HG02943 (cell line): Measurements from ENCODE around the gene TAGAP.
"Not testable (repeated sequence)": the region's sequence is repeated elsewhere in the genome, so short reads cannot be mapped to it uniquely, and the experiment has no call there.

Source experiments
- ATAC-seq: cut with Tn5 transposase; IDR thresholded peaks from one replicate; pipeline ENCODE4 v1.9.1; 2021; ENCODE audit warnings: mild to moderate bottlenecking, low read depth, moderate library complexity; ENCODE audit not compliant: unreplicated experiment

TAGAP gene

DNA sequence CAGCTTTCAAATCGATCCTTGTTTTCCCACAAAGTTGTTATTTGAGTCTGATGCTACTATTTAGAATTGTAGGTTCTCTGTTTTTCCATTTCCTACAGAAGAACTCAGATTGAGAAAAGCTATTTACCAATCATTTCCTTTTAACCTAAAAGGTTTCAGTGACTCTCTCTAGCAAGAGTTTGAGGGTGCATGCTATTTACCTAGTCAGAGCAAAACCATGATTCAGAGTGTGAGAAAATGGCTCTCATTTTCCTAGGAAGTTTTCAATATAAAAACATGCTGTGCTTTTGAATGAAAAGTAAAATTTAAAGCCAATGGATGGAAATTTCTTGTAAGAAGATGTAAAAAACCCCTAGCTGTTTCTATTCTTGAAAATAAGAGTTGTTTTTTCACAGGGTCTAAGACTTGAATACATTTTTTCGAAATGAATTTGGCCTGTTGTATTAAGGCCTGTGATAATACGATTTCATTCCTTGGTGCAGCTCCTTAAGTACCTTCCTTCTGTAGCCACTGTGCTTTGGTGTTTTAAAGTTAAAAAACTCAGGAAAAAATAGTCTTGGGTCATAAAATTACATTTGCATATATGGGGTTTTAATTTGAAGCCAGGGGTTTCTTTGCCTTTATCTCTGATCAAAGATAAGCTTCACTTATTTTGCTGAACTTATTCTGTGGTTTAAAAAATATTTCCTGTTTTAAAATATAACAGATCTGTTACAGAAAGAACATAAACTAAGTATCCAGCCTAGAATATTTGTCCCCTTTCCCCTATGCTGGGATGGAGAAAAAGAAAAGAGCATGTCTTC, 26.8 kb downstream of the TAGAP start:
- ATAC-seq, result no peak

DNA sequence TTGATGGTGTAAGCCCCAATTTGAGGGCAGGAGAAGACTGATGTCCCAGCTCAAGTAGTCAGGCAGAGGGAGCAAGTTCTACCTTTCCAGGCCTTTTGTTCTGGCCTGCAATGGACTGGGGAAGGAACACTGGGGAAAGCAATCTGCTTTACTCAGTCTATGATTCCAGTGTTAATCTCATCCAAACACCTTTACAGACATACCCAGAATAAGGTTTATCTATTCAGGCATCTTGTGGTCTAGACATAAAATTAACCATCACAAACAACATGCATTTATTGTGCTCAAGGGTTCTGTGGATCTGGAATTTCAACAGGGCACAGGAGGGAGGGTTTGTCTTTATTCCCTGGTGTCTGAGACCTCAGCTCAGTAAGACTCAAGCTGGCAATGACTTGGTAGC, 30.4 kb downstream of the TAGAP start:
- no peak for ATAC-seq

DNA sequence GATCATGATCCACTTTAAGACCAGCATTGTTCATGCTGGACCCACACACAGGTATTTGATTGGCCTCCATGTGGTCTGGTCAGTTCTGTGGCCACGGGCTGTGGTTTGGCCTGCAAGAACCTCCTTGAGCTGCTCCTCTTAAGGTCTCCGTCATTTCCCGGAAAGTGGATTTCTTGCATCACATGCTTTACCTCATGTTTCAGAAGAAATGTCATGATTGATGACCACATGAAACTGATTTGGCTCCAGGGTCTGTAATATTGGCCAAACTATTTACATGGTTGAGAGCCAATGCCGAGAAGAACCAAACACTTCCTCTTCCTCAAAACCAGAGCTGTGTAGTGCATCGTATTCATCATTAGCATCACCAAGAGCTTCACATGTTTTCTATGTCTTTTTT, 31.6 kb downstream of the TAGAP start:
- no peak for ATAC-seq

DNA sequence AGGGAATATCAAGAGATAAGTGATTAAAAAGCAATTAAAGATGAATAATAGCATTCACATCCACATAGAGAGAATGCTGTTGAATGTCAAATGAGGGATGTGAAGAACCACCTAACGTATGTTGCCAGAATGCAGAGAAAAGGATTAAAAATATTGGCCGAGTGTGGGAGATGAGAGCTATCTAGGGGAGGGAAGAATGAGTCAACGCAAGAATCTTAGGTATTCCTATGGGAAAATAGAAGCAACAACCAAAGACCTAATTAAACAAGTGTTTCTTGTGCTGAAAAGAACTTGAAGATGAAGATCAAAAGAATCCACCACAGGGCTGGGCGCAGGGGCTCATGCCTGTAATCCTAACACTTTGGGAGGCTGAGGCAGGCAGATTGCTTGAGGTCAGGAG, 32.6 kb downstream of the TAGAP start:
- ATAC-seq, result no peak

DNA sequence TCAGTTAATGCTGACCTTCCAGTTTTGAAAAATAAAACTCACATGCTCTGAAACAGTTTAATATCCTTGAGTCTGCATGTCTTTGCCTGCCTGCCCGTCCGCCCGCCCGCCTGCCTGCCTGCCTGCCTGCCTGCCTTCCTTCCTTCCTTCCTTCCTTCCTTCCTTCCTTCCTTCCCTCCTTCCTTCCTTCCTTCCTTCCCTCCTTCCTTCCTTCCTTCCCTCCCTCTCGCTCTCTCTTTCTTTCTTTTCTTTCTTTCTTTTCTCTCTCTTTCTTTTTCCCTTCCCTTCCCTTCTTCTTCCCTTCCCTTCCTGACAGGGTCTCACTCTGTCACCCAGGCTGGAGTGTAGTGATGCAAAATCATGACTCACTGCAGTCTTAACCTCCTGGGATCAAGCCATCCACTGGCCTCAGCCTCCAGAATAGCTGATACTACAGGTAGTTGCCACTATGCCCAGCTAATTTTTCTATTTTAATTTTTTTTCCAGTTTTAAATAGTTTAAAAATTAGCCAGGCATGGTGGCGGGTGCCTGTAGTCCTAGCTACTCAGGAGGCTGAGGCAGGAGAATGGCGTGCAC, 34.7 kb downstream of the TAGAP start:
- not testable (repeated sequence) for ATAC-seq

DNA sequence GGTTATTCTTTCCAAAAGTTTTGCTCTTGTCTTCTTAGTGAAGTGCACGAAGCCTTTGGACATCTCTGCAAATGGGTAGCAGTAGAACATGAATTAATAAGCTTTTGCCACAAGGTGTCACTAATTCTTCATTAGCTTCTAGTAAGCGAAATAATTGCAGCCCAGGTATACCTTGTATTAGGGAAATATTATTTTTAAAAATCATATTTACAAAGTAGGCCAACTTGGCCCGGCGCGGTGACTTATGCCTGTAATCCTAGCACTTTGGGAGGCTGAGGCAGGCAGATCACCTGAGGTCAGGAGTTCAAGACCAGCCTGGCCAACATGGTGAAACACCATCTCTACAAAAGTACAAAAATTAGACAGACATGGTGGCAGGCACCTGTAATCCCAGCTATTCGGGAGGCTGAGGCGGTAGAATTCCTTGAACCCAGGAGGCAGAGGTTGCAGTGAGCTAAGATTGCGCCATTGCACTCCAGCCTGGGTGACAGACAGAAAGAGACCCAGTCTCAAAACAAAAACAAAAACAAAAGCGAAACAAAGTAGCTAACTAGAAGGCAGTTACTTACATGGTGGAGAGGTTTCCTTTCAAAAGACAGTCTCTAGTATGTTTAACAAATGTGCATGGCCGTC, 36.0 kb downstream of the TAGAP start:
- ATAC-seq, result no peak

DNA sequence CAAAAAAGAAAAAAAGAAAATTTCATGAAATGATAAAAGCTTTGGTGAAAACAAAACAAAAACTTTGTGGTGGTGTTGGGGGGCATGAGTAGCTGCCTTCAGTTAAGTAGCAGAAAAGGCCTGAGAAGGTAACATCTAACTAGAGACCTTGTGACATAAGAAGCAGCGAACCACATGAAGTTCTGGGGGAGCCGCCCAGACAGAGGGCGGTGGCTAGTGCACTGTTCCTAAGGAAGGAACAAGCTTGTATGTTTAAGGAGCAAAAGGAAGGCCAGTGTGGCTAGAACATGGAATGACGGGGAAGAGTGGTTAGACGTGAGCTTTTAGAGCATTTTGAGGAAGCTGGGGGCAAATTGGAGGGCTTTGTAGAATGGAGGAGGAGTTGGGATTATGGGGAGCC, 37.3 kb downstream of the TAGAP start:
- ATAC-seq, result no peak

DNA sequence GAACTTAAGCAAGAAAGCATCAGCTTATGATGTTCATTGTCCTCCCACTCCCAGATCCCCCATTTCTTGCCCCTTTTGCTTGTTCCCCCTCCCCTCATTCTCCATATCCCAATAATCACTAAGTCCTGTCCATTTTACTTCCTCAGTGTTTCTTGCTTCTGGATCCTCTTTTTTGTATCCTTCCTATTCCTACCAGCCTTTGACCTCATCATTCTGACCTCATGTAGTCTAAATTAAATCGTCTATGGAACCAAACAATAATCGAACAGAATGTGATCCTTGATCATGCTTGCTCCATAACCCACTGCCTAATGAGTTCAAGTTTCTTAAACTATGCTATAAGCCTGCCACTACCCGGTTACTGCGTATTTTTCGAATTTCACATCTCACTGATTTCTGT, 39.4 kb downstream of the TAGAP start:
- no peak for ATAC-seq

DNA sequence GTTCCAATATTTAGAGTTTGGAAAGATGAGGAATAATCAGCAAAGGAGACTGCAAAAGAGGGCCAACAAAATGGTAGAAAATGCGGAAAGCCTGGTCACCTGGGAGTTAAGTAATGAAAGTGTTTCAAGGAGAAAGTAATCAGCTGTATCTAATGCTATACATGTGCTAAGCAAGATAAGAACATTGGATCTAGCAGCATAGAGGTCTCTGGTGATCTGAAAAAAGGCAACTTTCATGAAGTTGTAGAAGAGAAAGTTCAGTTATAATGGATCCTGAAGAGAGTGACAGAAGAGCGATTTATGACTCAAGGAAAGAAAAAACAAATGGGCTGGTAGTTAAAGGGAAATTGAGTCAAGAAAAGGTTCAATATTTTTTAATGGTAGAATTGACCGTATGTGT, 40.2 kb downstream of the TAGAP start:
- no peak for ATAC-seq

DNA sequence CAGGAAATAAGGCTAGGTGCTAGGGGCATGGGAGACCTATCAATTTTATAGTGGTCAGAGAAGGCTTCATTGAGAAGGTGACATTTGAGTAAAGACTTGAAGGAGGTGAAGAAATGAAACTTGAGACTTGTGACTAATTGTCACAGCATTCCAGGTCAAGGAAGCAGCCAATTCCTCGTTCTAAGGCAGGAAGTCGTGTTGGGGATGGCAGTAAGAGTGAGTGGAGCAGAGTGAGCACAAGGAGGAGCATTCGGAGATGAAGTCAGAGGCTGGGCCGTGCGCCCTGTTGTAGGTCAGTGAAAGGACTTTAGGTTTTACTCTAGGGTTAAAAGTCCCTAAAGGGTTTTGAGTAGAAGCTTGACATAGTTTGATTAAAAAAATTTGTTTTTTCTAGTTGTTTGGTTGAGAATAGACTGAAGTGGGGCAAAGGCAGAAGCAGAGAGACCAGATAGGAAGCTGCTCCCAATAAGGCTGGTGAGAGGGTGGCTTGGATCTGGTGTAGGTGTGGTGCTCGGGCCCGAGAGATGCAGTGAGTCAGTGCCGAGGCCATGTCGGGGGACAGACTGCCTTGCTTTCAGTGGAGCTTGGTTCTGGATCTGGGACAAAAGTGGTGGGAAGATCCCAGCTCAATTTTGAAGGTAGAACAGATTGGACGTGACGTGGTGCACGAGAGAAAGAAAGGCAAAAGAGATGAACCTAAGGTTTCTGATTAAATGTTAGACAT, 42.2 kb downstream of the TAGAP start:
- no peak for ATAC-seq

DNA sequence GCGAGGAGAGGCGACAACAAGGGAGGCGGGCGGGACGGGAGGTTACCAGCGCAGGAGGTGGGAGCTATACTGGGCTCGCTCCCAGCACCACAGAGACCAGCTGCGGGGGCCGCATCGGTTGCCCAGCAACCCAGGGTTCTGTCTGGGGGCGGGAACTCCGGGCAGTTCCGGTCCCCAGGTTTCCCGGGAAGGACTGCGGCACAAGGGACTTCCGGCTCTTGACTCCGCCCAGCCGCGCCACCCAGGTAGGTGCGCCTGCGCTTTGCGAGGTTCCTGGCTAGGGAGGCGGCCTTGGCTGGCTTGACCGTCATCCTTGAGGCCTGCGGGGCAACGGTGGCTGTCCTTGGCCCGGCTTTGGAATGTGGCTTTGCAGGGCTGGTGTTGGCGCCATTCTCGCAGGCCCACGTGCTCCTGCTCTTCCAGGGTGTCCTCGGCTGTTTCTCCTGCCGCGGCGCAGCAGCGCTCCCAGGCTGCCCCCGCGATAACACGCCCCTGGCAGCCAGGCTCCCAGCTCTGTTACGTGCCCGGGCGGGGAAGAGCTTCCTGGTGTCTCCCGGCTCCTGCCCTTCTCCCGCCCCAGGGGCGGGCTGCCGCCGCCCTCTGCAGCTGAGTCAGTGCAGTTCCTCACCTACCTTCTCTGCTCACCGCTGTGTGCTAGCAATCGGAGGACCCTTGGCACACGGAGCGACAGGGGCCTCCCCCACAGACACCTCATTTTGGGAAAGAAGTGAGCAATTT, 45.0 kb downstream of the TAGAP start, which contains the start of gene RSPH3:
TSS of gene RSPH3 (minus strand) at position 537 of the 738 bp plus-strand sequence. CDS start 652 bp downstream, outside the sequence.
- peak; percentile 92 for ATAC-seq

DNA sequence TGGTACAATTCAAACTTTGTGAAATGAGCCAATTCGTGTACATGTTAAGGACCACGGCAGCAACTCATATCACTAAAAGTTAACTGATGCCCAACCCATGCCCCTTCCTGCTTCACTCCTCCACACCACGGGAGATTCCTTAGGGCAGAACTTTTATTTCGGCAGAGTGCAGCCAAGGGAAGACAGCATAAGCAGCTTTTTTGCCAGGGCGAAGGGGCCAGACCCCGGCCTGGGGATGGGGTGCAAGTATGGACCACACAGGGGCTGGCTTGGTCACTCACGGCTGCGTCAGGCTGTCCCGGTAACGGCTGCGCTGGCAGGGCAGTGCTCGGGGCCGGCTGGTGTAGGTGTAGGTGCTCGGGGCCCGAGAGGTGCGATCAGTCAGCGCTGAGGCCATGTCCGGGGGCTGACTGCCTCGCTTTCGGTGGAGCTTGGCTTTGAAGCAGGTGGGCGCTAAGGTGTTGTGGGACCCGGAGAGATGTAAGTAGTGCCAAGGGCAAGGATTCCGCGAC, 45.6 kb downstream of the TAGAP start:
- ATAC-seq, result peak; percentile 33

DNA sequence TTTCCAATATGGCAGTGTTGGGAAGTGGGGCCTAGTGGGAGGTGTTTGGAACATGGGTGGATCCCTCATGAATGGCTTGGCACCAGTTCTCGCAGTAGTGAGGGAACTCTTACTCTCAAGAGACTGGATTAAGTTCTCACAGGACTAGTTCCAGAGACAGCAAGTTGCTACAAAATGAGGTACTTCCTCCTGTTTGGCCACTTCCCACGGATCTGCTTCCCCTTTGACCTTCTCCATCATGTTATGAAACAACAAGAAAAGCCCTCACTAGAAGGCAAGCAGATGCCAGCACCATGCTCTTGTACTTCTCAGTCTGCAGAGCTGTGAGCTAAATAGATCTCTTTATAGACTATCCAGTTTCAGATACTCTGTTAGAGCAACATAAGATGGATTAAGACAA, 47.9 kb downstream of the TAGAP start:
- ATAC-seq, result no peak

DNA sequence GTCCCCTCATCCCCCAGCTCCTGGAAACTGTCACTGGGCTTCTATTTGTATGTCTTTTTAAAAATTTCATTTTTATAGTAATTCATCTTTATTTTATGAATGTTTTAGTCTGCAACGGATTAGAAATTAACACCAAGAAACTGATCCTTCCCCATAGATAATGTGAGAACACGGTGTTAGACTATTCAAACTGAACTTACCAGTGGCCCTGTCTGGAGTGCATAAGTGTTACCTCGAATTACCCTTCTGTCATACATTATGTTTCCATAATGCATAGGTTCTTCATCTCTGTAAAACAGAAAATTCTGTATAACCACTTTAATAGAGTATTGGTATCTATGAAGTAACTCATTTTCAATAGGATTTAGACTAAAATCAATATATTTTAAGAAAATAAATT, 51.2 kb downstream of the TAGAP start:
- no peak for ATAC-seq

DNA sequence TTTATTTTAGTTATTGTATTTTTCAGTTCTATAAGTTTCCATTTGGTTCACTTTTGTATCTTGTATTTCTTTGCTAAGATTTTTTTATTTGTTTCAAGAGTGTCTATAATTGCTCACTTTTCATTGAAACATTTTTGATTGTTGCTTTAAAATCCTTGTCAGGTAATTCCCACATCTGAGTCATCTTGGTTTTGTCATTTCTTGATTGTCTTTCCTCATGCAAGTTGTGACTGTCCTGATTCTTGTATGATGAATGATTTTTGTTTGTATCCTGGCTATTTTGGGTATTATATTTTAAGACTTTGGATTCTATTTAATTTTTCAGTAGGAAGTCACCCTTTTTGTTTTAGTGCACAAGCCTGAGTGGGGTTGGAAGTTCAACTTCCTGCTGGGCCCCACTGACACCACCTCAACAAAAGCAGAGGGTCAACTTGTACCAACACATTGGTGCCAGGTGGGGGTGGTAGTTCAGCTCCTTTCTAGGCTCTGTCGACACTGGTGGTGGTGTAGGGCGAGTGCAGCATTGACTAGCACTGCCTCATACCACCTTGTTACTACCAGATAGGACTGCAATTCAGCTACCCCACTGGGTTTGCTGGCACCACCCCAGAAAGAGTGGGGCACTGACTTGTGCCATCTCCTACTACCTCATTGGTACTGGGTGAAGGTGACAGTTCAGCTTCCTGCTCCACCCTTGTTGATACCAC, 53.6 kb downstream of the TAGAP start:
- no peak for ATAC-seq

DNA sequence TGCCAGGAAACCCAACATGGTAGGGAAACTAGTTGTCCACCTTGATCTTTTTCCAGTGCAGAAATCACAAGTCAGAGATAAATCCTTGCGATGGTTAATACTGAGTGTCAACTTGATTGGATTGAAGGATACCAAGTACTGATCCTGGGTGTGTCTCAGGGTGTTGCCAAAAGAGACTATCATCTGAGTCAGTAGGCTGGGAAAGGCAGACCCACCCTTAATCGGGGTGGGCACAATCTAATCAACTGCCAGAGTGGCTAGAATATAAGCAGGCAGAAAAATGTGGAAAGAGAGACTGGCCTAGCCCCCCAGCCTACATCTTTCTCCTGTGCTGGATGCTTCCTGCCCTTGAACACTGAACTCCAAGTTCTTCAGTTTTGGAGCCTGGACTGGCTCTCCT, 55.1 kb downstream of the TAGAP start:
- ATAC-seq, result not testable (repeated sequence)

DNA sequence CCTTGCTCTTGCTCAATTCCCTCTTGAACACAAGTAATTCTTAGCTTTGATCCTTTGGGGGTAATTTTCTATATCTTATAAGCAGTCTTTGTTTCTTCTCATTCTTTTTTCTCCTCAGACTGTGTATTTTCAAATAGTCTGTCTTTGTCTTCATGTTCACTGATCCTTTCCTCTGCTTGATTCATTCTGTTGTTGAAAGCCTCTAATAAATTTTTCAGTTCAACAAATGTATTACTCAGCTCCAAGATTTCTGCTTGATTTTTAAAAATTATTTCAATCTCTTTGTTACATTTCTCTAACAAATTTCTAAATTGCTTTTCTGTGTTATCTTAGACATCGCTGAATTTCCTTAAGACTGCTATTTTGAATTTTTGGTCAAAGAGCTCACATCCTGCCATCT, 56.3 kb downstream of the TAGAP start:
- ATAC-seq, result no peak

DNA sequence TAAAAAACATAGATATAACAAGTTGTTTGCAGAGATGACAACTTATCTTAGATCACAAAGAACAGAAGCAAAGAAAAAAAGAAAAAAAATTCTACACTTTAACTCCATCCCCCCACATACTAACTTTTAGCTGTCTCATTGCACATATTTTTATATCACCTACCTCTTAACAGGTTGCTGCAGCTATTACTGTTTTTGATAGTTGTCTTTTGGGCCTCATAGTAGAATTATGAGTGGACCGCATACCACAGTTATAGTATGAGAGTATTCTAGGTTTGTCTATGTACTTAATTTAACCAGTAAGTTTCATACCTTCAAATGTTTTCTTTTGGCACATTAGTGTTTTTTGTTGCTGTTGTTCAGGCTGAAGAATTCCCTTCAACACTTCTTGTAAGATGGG, 57.1 kb downstream of the TAGAP start:
- no peak for ATAC-seq
